Choroid plexus epithelial cell (primary cell): ENCODE results near the gene ATP2B2.
"Not testable (repeated sequence)": the region's sequence is repeated elsewhere in the genome, so short reads cannot be mapped to it uniquely, and the experiment has no call there.

Source experiments
- DNase-seq: peaks from one replicate; pipeline ENCODE4 v3.0.0-alpha.2; 2010; ENCODE audit warnings: low read depth
- H3K4me3 ChIP-seq: 2 replicates; pipeline ENCODE4 v1.5.1; 2011; ENCODE audit warnings: low read depth, mild to moderate bottlenecking, control low read depth, low read length, moderate library complexity
- CTCF ChIP-seq: conservative IDR thresholded peaks from 2 replicates; pipeline ENCODE4 v1.5.1; 2011; ENCODE audit warnings: low read depth, mild to moderate bottlenecking, control low read depth, inconsistent platforms, low read length, moderate library complexity

The ATP2B2 gene

DNA sequence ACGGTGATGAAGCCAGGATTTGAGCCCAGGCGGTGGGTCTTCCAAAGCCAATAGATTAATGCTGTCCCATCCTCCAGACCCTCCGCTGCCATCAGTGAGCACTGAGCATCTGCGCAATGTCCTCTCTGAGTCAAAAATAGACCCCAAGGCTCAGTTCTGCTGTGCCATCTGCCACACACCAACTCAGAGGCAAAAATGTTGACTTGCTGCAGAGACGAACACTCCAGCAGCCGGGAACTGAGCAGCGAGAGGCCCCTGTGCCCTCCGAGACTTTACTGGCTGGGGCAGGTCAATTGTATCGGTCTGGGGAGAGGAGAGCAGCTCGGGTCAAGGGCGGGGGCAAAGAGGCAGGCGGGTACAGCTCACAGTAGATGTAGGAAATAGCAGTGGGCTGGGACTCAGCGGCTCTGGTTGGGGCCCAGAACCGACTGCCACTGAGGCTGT lies 41.5 kb upstream of the ATP2B2 start:
- TF ChIP-seq CTCF = no peak
- no peak overlapping the region for H3K4me3 ChIP-seq
- DNase-seq = no peak

DNA sequence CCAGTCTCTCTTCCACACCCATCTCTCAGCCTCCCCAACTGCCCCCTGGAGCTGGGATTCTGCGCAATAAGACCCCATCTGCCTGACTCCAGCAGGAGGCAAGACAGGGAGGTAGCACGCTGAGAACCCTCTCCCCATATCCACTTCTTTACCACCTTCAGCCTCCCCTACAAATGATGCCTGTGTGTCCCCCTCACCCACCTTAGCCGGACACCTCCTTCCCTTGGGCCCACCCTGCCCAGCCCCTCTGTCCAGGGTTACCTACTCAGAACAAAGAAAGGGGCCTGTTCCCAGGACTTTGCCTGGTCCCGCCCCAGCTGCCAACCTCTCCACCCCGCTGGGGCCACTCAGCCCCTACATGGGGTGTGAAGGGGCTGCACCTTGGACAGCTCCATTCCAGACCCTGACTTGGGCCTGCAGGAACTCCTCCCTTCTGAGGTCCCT lies 40.8 kb upstream of the ATP2B2 start:
- H3K4me3 ChIP-seq = no peak overlapping the region
- no peak for DNase-seq
- TF ChIP-seq CTCF = no peak

DNA sequence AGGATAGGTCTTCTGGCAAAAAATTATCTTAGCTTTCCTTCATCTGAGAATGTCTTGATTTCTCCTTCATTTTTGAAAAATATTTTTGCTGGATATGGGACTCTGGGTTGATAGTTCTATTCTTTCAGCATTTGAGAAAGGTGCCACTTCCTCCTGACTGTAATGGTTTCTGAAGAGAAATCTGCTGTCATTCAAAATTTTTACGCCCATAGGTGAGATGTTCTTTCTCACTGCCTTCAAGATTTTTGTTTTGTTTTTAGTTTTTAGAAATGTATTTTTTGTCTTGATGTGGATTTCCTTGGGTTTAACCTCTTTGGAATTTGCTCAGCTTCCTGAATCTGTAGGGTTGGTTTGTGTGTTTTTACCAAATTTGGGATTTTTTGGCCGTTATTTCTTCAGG lies 37.1 kb upstream of the ATP2B2 start:
- H3K4me3 ChIP-seq = no peak overlapping the region
- no peak for TF ChIP-seq CTCF
- no peak for DNase-seq

DNA sequence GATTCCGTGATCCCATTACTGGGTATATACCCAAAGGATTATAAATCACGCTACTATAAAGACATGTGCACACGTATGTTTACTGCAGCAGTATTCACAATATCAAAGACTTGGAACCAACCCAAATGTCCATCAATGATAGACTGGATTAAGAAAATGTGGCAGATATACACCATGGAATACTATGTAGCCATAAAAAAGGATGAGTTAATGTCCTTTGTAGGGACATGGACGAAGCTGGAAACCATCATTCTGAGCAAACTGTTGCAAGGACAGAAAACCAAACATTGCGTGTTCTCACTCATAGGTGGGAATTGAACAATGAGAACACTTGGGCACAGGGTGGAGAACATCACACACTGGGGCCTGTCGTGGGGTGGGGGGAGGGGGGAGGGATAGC lies 35.0 kb upstream of the ATP2B2 start:
- DNase-seq, H3K4me3 ChIP-seq: not testable (repeated sequence)

DNA sequence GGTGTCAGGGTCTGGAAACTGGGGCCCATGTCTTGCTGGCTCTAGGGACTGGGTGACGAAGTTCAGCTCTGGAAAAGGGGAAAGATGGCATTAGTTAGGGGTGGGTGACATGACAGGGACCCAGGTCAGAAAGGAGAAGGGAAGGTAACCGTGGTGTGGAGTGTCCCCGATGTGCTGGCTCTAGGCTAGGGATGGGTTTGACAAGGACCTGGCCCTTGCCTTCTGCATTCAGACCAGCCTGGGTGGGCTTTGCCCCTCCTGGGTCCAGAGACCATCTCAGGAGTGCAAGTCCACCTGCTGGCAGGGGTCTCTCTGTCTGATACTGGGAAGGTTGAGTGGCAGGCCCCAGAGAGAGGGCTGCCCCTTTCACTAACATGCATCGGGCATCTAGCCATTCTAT lies 28.7 kb upstream of the ATP2B2 start:
- TF ChIP-seq CTCF = no peak
- DNase-seq = no peak
- no peak overlapping the region for H3K4me3 ChIP-seq

DNA sequence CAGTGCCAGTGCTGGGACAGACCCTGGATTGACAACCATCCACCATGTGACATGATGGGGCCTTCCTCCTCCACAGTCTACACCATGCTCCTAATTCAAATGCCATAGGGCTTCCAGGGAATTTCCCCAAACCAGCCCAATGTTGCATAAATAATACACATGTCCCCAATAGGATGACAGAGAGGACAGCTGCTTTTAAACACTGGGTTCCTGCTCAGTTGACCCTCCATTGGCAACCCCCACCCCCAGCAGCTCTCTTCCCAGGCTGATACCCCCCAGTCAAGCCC lies 28.3 kb upstream of the ATP2B2 start:
- TF ChIP-seq CTCF = no peak
- H3K4me3 ChIP-seq = no peak overlapping the region
- no peak for DNase-seq

GRCh38 chr3:10532939-10533736 lies 27.8 kb upstream of the ATP2B2 start:
- no peak for DNase-seq
- TF ChIP-seq CTCF = no peak
- no peak overlapping the region for H3K4me3 ChIP-seq
